ENCODE measurements around the gene PRKCZ. TPM values are rescaled to one million over a fixed set of nuclear protein-coding genes. Genes with fewer than 3 reads are reported as not detected.

The PRKCZ gene
- total and polyA plus RNA-seq, 9 of the 15 experiments (the other 6 are each of a cell fraction or from before 2014, with no cell fraction given) = 0.07 to 3.1 (median 1.3) TPM

GRCh38 chr1:2189459-2190425 is 139.5 kb downstream of the PRKCZ start (continued):
- no peak for TF ChIP-seq E4F1 (CRISPR knock-in tag; IDR thresholded peaks at IDR 0.05; ENCODE audit: borderline replicate concordance)
- no peak for TF ChIP-seq THRAP3 (IDR thresholded peaks at IDR 0.05; ENCODE audit: borderline replicate concordance)
- TF ChIP-seq NR2F6 (CRISPR knock-in tag; IDR thresholded peaks at IDR 0.05) = no peak
- TF ChIP-seq BRF2 (IDR thresholded peaks at IDR 0.05; ENCODE audit: borderline replicate concordance, insufficient read depth, insufficient read length) = no peak
- TF ChIP-seq DPF2 (IDR thresholded peaks at IDR 0.05) = 0 out of 2 replicates have a peak, but pooled peaks have one; percentile 55
- no peak for TF ChIP-seq ZNF79 (CRISPR knock-in tag; IDR thresholded peaks at IDR 0.05; ENCODE audit: low read depth)
- TF ChIP-seq LEF1 (IDR thresholded peaks at IDR 0.05) = no peak
- TF ChIP-seq ZNF395 (CRISPR knock-in tag; IDR thresholded peaks at IDR 0.05) = no peak; the same call in 1 of the 2 replicates
- no peak for TF ChIP-seq ZNF217 (CRISPR knock-in tag; IDR thresholded peaks at IDR 0.05)
- TF ChIP-seq MYBL2 (IDR thresholded peaks at IDR 0.05; ENCODE audit: low read depth) = no peak
- TF ChIP-seq MYBL2 (CRISPR knock-in tag; IDR thresholded peaks at IDR 0.05; ENCODE audit: borderline replicate concordance) = no peak
- peak; percentile 93 for TF ChIP-seq SAP30 (IDR thresholded peaks at IDR 0.05; ENCODE audit: borderline replicate concordance, insufficient read depth, low read depth, low read length, poor library complexity, severe bottlenecking)
- no peak for TF ChIP-seq CTCF (IDR thresholded peaks at IDR 0.05 in 2 of 3, conservative IDR thresholded peaks at IDR 0.05 in 1 of 3; ENCODE audit: insufficient read depth in 2 of 3, low read depth in 1 of 3, low read length in 3 of 3)
- no peak for TF ChIP-seq SIN3B (IDR thresholded peaks at IDR 0.05; ENCODE audit: low read depth)
- no peak for TF ChIP-seq RBM39 (optimal IDR thresholded peaks at IDR 0.05; ENCODE audit: low read depth, low read length)
- TF ChIP-seq HBP1 (CRISPR knock-in tag; IDR thresholded peaks at IDR 0.05) = no peak
